NOMO-1 treated with dmso at 0.1 percent for 144 hours (cell line): ENCODE measurements around the gene CD248.
A peak's percentile ranks its signal among the peaks of the same experiment; 100 is the strongest.

Experiments
- DNase-seq: peaks from one replicate; lab custom pipeline; 2025; ENCODE audit not compliant: unreplicated experiment; lab: John Stamatoyannopoulos, UW

Gene CD248

GRCh38 chr11:66341502-66342126 is 24.8 kb upstream of the CD248 start:
- no peak for DNase-seq

- no peak for DNase-seq
Measured at GRCh38 chr11:66340596-66341501, 24.0 kb upstream of the CD248 start.

- DNase-seq: no peak
Measured at GRCh38 chr11:66339686-66340483, 23.0 kb upstream of the CD248 start.

DNA sequence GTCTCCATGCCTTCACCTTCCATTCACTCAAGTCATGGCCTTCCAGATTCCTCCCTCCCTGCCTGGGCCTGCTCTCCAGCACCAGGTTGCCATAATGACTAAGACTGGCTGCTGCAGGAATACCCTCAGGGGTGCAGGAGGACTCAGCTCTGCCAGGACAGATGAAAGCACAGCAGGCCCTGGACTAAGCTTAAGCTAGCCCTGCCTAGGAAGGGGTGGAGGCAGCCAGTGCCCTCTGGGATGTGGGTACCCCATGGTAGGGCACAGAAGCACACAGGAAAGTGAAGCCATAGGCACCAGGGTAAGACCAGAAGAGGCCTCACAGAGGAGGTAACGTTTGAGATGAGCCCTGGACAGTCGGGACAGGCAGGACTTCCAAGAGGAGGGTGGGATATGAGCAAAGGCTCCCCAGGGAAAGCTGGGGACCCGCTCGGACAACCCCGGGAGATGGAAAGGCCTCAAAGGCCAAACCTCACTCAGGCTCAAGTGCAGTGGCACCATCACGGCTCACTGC is 22.4 kb upstream of the CD248 start:
- DNase-seq: no peak

DNA sequence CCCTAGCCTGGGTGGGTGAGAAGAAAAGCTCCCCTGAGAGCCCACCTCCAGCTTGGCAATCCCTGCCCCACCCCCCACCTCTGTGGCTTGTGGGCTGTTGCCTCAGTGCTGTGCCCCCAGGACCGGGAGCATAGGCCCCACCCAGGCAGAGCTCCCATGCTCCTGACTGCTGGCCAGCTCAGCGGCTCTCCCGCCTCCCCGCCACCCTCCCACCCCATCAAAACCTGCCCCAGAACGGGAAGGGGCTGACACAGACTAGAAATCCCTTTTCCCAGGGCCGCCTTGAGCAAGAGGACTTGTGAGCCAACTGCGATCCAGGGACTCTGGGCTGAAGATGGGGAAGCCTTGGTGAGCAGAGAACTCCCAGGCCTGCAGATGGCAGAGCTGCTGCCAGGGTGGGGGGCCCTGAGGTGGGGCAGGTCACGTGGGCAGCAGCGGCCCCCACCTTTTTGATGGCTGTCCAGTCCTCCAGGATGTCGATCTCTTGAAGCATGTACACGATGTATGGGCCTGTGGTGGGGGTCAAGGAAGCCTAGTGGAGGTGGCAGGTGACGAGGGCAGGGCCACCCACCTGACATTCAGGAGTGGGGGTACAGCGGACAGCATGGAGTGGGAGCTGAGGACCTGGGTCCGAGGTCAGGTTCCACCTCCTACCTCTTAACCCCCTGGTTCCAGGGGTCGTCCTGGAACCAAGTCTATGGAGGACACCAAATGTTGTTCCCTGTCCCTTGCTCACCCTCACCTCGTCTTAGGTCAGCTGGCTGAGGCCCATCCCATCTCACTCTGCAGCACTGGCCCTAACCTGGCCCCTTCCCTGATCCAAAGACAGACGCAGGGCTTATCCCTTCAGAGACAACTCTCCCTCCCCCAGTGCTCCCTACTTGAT is 21.7 kb upstream of the CD248 start:
- no peak for DNase-seq

- no peak for DNase-seq
Measured at GRCh38 chr11:66337103-66337899, 20.5 kb upstream of the CD248 start.

DNA sequence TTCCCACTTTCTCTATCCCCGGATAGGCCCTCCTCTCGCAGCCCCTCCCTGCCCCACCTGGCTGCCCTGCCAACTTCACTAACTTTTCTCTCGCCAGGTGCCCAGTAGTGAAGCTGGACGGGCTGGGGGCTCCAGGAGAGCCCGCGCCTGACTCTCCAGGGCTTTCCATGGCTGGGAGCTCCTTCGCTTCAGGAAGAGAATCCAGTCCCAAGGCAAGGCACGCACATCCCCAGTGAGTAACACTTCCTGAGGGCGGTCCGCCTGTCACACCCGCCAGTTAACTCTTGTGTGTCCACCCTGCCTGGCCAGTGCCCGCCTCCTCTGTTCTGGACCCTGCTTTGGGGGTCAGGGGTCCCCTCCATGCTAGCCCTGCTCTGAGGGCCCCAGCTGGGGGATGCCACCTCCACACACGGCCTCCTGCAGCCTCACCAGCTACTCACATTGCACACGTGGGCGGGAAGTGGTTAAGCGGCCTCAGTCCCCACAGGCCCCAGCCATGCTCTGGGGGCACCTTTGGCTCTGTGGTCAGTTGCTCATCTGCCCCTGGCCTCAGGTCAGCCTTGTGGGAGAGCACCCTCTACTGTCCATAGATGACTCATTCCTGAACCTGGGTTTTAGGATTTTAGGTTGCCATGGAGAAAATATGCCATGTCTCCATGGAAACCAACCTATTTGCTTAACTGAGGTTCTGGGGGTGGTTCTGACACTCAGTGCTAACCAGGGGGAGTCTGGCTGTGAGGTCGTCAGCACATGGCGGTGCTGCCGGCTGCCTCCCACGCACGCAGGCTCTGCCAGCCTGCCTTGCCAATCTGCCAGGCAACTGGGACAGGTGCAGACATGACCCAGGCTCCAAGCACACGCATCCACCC is 19.6 kb upstream of the CD248 start, which contains the start of gene RIN1:
Gene RIN1 (minus strand): TSS at position 201 of the 869 bp plus-strand sequence. CDS start 32 bp downstream, at position 169.
- peak; percentile 68 for DNase-seq

DNA sequence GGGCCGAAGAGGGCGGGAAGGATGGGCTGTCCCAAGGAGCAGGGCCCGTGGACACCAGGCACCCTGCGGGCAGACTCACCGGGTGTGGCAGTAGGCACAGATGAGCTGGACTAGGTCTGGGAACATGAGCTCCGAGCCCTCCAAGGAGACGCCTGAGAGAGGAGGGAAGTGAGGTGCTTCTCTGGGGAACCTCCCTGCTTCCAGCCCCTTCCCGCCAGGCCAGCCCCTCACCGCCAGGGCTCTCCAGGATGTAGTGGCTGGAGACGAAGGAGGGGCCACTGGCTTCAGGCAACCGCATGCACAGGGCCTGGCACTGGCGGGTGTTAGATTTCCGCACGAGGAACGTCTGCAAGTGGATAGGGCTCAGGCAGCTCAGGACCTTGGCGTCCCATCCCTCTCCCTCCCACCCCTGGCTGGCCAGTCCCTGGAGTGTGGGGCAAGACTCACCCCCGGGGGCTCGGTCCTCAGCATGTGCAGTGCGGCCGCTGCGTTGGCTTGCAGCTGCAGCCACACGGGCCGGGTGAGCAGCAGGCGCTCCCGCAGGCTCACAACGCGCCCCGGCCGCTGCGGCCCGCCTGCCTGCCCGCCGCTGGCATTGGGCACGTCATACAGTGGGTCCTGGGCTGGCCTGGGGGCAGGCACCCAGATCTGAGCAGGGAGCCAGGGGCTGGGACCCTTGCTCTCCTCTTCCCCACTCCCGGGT is 18.8 kb upstream of the CD248 start:
- DNase-seq: no peak

GRCh38 chr11:66334605-66335442 is 18.0 kb upstream of the CD248 start:
- DNase-seq: peak; percentile 71

GRCh38 chr11:66333896-66334604 is 17.2 kb upstream of the CD248 start:
- DNase-seq: no peak

- DNase-seq: no peak
Measured at GRCh38 chr11:66333220-66333877, 16.5 kb upstream of the CD248 start.

DNA sequence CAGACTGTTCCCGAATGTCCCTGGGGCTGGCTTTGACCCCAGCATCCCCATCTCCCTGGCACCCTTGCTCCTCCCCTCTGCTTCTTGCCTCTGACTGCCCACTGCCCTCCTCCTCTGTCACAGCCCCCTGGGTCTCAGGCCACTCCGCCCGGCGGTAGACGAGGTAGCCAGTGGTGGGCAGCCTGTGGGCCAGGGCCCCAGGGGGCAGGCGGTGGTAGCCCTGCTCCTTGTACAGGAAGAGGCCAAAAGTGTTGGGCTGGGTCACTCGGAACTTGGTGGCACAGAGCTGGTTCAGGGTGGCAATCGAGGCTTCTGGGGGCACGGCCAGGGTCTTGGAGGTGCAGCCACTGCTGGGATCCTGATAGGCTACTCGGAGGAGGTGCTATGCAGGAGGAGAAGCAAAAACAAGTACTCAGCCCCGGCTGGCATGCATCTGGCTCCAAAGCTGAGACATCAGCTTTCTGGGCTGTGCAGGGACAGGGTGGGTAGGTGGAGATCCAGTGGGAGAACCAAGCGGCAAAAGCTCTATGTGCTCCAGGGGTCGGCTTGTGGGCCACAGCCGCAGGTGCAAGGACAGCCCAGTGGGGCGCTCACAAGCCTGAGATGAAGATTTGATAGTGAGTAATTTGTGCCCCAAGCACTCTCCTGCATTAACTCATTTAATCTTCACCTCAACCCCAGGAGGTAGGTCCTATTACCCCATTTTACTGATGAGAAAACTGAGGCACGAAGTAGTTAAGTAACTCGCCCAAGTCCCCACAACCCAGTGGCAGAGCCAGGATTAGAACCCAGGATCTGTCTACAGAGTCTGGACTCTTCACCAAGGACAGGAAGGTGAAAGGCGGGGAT is 15.8 kb upstream of the CD248 start:
- DNase-seq: no peak

DNA sequence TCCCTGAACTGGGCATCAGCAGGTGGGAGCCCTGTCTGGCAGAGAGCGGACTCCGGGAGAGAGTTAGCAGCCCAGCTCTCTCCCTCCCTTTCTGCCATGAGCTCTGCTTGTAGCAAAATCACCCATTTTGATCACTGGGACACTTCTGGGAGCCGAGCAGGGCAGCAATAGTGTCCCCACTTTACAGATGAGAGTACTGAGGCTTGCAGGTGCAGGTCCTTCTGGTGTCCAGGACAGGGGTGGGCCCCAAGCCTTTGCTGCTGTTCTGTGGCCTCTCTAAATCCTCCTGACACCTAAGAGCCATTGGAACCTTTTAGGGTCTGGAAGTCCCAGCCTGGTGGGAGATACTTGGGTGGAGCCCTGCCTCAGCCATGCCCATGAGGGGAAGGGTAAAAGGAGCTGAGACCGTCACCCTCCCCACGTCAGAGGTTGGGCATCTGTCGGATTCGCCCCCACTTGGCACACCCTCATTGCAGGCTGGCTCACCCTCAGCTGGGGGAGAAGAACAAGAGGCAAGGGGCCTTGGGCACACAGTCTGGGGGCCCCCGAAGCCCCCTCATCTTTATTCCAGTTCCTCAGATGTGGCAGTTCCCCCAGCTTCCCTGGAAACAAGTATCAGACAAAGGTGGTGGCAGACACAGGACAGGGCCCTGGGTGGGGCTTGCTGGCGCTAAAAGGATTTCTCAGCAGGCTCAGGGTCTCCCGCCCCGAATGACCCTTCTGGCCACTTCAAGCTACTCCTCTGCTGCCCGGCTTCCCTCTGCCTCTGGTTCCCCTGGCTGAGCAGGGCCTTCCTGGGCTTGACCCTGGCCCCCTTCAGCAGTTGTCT is 14.9 kb upstream of the CD248 start:
- DNase-seq: no peak

- DNase-seq: no peak
Measured at GRCh38 chr11:66330931-66331330, 14.1 kb upstream of the CD248 start.
